HuH-7.5 (cell line): ENCODE results near the gene MAN2B2.

ENCODE experiments used
- DNase-seq: peaks from one replicate; pipeline ENCODE4 v3.0.0; 2011; ENCODE audit warnings: low spot score

MAN2B2 gene

GRCh38 chr4:6595897-6596537 is 21.0 kb downstream of the MAN2B2 start:
- DNase-seq: no peak

DNA sequence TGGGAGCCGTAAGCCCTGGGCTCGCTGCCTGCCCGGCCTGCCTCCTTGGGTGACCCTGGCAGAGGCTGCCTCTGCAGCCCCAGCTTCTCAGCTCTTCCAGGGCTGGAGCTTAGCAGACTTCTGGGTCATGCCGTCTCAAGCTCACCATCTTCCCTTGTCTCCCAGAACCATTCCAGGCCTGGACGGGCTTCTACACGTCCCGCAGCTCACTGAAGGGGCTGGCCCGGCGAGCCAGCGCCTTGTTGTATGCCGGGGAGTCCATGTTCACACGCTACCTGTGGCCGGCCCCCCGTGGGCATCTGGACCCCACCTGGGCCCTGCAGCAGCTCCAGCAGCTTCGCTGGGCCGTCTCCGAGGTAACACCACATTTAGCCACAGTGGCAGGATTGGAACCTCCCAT is 22.0 kb downstream of the MAN2B2 start:
- no peak for DNase-seq

DNA sequence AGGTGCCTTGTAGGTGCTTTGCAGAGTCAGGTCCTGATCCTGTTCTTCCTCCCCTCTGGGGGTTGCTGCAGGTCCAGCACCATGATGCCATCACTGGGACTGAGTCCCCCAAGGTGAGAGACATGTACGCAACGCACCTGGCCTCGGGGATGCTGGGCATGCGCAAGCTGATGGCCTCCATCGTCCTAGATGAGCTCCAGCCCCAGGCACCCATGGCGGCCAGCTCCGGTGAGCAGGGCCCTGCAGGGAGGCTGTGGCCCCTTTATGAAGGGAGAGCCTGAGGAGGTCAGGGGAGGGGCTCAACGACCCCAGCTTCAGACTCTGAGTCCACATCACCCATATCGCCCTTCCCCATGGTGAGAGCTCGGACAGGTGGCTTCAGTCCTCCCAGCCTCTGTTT is 23.1 kb downstream of the MAN2B2 start:
- no peak for DNase-seq

DNA sequence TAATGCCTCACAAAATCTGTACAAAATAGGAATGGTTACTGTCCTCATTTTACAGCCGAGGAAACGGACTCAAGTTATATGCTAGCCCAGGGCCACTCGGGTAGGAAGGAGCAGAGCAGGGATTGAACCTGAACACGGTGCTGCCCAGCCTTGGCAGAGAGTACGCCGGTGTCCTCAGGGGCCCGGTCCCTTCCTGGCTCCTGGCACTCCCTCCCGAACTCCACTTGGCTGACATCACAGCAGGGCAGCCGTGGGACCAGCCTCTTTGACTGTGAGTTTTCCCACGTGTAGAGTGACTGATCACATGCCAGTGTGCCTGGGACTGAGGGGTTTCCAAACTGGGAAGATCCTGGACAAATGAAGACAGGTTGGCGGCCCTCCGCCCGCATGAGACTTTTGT is 23.7 kb downstream of the MAN2B2 start:
- DNase-seq: no peak

DNA sequence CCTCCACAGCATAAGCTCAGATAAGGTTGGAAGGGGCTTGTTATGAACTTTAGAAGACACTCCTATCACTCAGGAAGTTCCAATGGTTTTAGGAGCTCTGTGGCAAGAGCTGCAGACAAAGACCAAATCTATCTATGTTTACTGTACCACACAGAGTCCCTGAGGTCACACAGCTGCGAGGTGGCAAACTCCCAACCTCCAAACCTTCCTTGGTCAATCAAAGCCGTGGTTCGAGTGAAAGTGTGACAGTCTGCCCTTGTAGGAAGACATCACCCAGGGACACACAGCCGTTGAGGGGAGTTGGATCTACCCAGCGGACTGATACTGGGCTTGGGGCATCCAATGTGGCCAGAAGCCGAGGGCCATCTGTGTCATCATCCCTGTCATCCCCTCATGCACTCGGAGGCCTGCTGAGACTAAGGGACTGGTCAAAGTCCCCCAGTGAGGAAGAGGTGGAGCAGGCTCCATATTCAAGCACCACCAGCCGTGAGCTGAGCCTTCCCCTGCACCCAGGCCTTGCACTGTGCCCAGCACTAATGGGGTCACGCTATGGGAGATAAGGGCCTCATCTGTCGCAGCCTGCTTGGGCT is 26.8 kb downstream of the MAN2B2 start:
- no peak for DNase-seq

GRCh38 chr4:6602289-6602688 is 27.3 kb downstream of the MAN2B2 start:
- no peak for DNase-seq

DNA sequence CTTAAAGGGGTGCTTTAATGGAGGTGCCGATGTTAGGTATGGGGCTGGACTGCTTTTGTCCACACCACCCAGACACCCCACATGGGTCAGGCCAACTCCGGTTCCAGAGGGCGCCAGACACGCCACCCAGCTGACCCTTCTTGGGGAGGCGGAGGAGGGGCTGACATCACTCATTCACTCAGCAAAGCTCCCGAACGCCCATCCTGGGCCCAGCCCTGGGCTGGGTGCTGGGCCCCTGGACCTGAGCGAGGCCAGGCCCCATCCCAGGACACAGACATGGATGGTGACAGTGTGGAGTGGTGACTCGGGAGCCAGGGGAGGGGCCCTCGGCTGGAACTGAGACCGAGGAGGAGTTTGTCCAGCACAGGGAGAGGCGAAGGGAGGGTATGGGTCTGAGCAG is 28.1 kb downstream of the MAN2B2 start:
- no peak for DNase-seq

DNA sequence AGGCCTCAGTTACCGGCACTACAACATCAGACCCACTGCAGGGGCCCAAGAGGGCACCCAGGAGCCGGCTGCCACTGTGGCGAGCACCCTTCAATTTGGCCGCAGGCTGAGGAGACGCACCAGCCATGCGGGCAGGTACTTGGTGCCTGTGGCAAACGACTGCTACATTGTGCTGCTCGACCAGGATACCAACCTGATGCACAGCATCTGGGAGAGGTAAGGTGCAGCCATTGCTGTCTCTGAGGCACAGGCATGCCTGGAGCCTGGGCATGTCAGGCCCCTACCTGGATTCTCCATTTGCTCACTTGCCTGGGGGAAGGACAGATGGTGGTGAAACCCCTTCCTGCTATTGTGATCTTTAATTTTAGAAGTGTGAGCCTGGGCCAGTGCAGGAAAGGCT is 30.1 kb downstream of the MAN2B2 start:
- DNase-seq: no peak

DNA sequence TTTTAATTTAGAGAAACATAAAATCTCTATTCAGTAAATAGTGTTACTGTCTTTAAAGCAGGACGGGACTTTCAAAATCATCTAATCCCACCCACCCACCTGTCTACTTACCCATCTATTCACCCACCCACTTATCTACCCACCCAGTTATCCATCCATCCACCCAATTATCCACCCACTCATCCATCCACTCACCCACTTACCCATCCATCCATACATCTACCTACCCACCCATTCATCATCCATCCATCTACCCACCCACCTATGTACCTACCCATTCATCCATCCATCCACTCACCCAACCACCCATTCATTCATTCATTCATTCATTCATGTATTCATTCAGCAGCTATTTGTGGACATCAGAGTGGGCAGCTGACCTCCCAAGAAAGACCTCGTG is 30.6 kb downstream of the MAN2B2 start:
- DNase-seq: no peak

DNA sequence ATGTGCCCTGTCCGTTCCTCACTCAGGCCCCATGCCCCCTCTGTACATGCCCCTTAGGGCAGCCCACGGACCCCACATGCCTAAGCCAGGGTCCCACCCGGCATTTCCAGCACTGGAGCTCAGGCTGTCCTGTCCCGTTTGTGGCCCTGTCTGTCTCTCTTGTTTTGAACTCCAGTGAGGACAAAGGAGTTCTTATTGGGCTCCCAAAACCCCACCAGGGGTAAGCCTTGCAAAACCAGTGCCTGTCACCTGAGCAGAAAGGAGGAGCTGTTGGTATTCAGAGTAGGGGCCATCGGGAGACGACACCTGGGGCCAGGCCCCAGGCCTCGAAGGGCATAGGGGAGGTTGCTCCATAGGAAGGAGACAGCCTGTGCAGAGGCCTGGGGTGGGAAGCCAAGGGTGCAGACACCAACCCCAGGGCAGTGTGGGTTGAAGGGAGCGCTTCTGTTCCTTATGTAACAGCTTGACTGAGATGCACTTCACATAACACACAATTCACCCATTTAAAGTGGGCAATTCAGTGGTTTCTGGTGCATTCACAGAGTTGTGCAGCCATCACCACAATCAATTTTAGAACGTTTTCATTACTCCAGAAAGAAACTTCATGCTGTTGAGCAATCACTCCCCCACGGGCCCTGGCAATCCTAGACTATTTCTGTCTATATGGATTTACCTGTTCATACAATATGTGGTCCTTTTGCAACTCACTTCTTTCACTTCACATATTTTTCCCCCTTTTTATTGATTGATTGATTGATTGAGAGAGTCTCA is 31.7 kb downstream of the MAN2B2 start:
- no peak for DNase-seq

- DNase-seq: no peak
These were observed 32.5 kb downstream of the MAN2B2 start for GRCh38 chr4:6607368-6608055.

GRCh38 chr4:6608758-6609414 is 33.9 kb downstream of the MAN2B2 start:
- no peak for DNase-seq

GRCh38 chr4:6609415-6610079 is 34.6 kb downstream of the MAN2B2 start:
- DNase-seq: no peak

GRCh38 chr4:6610856-6611430 is 36.0 kb downstream of the MAN2B2 start:
- DNase-seq: no peak

- DNase-seq: no peak
These were observed 38.1 kb downstream of the MAN2B2 start for GRCh38 chr4:6612961-6613675.

- DNase-seq: no peak
These were observed 39.0 kb downstream of the MAN2B2 start for GRCh38 chr4:6613676-6614651.

DNA sequence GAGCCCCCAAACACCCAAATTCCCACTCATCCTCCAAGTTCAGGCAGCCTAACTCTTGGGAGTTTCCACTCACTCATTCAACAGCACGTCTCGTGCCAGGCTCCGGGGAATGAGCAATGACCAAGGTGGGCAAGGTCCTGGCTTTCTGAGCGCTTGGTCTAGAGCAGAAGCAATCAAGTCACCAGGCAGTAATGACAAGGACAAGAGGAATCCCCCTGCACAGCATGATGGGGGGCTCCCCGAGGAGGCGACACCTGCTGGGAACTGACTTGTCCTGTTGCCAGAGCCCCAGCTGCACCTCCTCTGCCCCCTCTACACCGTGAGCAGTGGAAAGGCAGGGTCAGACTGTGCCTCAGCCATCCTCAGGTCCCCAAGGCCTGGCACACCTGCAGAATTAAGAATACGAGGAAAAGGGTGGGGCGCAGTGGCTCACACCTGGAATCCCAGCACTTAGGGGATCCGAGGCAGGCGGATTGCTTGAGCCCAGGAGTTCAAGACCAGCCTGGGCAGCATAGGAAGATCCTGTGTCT is 39.8 kb downstream of the MAN2B2 start:
- DNase-seq: no peak

DNA sequence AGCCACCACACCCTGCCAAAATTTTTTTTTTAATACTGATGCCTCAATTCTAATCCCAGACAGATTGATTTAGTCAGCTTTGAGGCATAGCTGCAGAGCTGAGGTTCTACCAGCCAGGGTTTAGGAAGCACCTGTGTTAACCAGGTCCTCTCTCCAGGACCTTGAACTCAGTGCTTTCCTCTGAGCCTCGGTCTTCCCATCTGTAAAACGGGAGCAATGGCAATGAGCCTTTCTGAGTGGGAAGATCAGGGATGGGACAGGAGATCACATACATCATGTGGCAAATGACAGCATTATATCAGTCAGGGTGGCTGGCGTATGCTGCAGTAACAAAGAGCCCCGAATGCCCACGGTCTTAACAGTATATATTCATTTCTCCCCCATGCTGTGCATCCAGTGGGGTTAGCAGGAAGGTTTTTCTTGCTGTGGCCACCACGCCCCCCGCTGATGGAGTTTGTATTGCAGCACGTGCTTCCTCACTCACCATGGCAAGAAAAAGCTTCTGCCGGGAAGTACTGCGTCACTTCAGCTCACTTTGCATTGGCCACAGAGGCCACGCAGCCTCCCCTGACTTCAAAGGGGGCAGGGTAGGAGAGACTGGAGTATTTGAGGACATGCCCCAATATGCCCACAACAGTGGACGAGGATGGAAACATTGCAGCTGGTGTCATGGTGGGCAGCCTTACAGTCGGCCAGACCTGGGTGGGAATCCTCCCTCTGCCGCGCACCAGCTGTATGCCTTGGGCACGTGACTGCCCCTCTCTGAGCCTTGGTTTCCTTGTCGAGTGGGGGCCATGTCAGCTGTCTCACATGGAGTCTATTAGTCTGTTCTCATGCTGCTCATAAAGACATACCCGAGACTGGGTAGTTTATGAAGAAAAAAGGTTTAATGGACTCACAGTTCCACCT is 41.4 kb downstream of the MAN2B2 start:
- DNase-seq: no peak
